Caco-2 (cell line): ENCODE data around the gene PAQR4. TPM values are rescaled to one million over a fixed set of nuclear protein-coding genes. Genes with fewer than 3 reads are reported as not detected.

ENCODE experiments used
- BruUV-seq: library from RNA; stranded (reverse); fragments of 400-500 nt; replicated peaks from 2 replicates; lab custom pipeline; 2021; lab: Mats Ljungman, UMichigan
- CTCF ChIA-PET: fragments of 300-600 bp; sonication (Branson Sonifier 250); formaldehyde crosslinking; loops from one replicate; lab custom pipeline; 2022; ENCODE audit warnings: antibody characterized with exemption; lab: Charles Lee
- POLR2A ChIA-PET: fragments of 300-600 bp; sonication (Branson Sonifier 250); formaldehyde crosslinking; loops from one replicate; lab custom pipeline; 2022; ENCODE audit warnings: antibody characterized with exemption; lab: Charles Lee
- DNase-seq, 2 experiments: peaks; one replicate each; pipeline versions ENCODE4 v3.0.0 to v3.0.0-alpha.2; 2020 to 2022
- H3K27me3 ChIP-seq: replicated peaks from 2 replicates; pipeline ENCODE4 v1.6.0; 2011; ENCODE audit warnings: low read length; ENCODE audit not compliant: control insufficient read depth, insufficient read depth
- H3K36me3 ChIP-seq: 2 replicates; pipeline ENCODE4 v1.5.1; 2011; ENCODE audit warnings: low read length; ENCODE audit not compliant: control insufficient read depth, insufficient read depth
- H3K4me1 ChIP-seq: fragments of 250-450 bp; sonication (Bioruptor Pico); 2 replicates; pipeline ENCODE4 v1.5.1; 2020; ENCODE audit warnings: mild to moderate bottlenecking
- H3K4me3 ChIP-seq: 2 replicates; pipeline ENCODE4 v1.5.1; 2011; ENCODE audit warnings: low read depth, mild to moderate bottlenecking, control low read depth, low read length
- H3K9me3 ChIP-seq: fragments of 250-450 bp; sonication (Bioruptor Pico); 2 replicates; pipeline ENCODE4 v1.5.1; 2020; ENCODE audit warnings: mild to moderate bottlenecking, moderate library complexity
- H3K27ac Mint-ChIP-seq: one replicate; pipeline ENCODE4 v1.8.0; 2022; ENCODE audit warnings: mixed read lengths; ENCODE audit not compliant: unreplicated experiment
- H3K27me3 Mint-ChIP-seq: one replicate; pipeline ENCODE4 v1.8.0; 2022; ENCODE audit warnings: mixed read lengths; ENCODE audit not compliant: insufficient read depth, unreplicated experiment
- H3K36me3 Mint-ChIP-seq: one replicate; pipeline ENCODE4 v1.8.0; 2022; ENCODE audit warnings: mild to moderate bottlenecking, mixed read lengths; ENCODE audit not compliant: insufficient read depth, unreplicated experiment
- H3K4me1 Mint-ChIP-seq: one replicate; pipeline ENCODE4 v1.8.0; 2022; ENCODE audit warnings: low read depth, mixed read lengths; ENCODE audit not compliant: unreplicated experiment
- H3K4me3 Mint-ChIP-seq: one replicate; pipeline ENCODE4 v1.8.0; 2022; ENCODE audit warnings: mild to moderate bottlenecking, moderate library complexity, mixed read lengths; ENCODE audit not compliant: unreplicated experiment
- H3K9me3 Mint-ChIP-seq: one replicate; pipeline ENCODE4 v1.8.0; 2022; ENCODE audit warnings: mixed read lengths; ENCODE audit not compliant: unreplicated experiment
- CTCF ChIP-seq, 2 experiments: fragments of 200-600 bp in 1 of 2; IDR thresholded peaks; 1 replicate in 1 of 2; 2 replicates in 1 of 2; pipeline versions ENCODE4 v1.5.1 to v1.8.0; 2011 to 2022; ENCODE audit warnings: antibody characterized with exemption in 1 of 2, control low read depth in 1 of 2, inconsistent platforms in 1 of 2, low read depth in 1 of 2, low read length in 1 of 2, mild to moderate bottlenecking in 1 of 2, moderate library complexity in 1 of 2; ENCODE audit not compliant: insufficient read depth in 1 of 2, severe bottlenecking in 1 of 2, unreplicated experiment in 1 of 2
- intact Hi-C: fragments of 100-400 bp; cut with micrococcal nuclease; formaldehyde crosslinking; loops from one replicate; pipeline ENCODE4 v1.10.0; 2022; ENCODE audit not compliant: unreplicated experiment
- total RNA-seq: library from RNA; stranded (reverse); gene quantifications from 2 replicates; pipeline ENCODE4 v1.2.3, GENCODE V29; 2022

PAQR4 gene
- total RNA-seq, 1 experiment from 2014 or later: 12.0 TPM

- no peak for TF ChIP-seq CTCF (IDR thresholded peaks at IDR 0.05; ENCODE audit: insufficient read depth in 1 of 2, low read depth in 1 of 2, low read length in 1 of 2, severe bottlenecking in 1 of 2, unreplicated experiment in 1 of 2)
- intact Hi-C loops: no loop called here
Measured at GRCh38 chr16:3022208-3022683, 53.1 kb downstream of the PAQR4 start.

GRCh38 chr16:3022684-3023414 lies 53.7 kb downstream of the PAQR4 start:
- POLR2A ChIA-PET: interaction anchor here (0.6 to 5.8 kb wide), 7 partner anchors 13 to 155 kb away, joined by 3 to 83 read pairs (median 6); no protein-coding TSS in a partner anchor
- peaks cover 76% of the 10 kb centered on the region for H3K36me3 Mint-ChIP-seq
- DNase-seq: no peak
- Histone ChIP-seq H3K4me3 (peak overlapping the region; percentile 69), H3K36me3 (peaks cover 6% of the 10 kb centered on the region), H3K4me1 (peaks cover 29% of the 10 kb centered on the region), H3K27me3 (no peaks in the 10 kb centered on the region), H3K9me3 (no peaks in the 10 kb centered on the region)
- H3K4me1 Mint-ChIP-seq: peaks cover 24% of the 10 kb centered on the region
- peak overlapping the region; percentile 89 for H3K27ac Mint-ChIP-seq
- H3K9me3 Mint-ChIP-seq: no peaks in the 10 kb centered on the region
- no peaks in the 10 kb centered on the region for H3K27me3 Mint-ChIP-seq
- no peak for TF ChIP-seq CTCF (IDR thresholded peaks at IDR 0.05; ENCODE audit: insufficient read depth in 1 of 2, low read depth in 1 of 2, low read length in 1 of 2, severe bottlenecking in 1 of 2, unreplicated experiment in 1 of 2)
- CTCF ChIA-PET: interaction anchor here (0.6 to 6.9 kb wide), 5 partner anchors 8 to 53 kb away, joined by 3 to 113 read pairs (median 5); no protein-coding TSS in a partner anchor
- peak overlapping the region; percentile 72 for H3K4me3 Mint-ChIP-seq
- intact Hi-C loops: no loop called here
- no TSS peak for BruUV-seq

More at GRCh38 chr16:3022208-3022683, 53.1 kb downstream of the PAQR4 start:
- Histone ChIP-seq H3K9me3 (no peaks in the 10 kb centered on the region), H3K4me1 (peaks cover 33% of the 10 kb centered on the region), H3K4me3 (peak overlapping the region; percentile 69), H3K27me3 (no peaks in the 10 kb centered on the region), H3K36me3 (peaks cover 6% of the 10 kb centered on the region)
- no TSS peak for BruUV-seq
- POLR2A ChIA-PET: interaction anchor here (0.6 to 5.8 kb wide), 4 partner anchors 17 to 154 kb away, joined by 4 to 83 read pairs (median 8); no protein-coding TSS in a partner anchor
- Mint-ChIP-seq H3K9me3 (no peaks in the 10 kb centered on the region), H3K4me1 (peaks cover 21% of the 10 kb centered on the region), H3K36me3 (peaks cover 73% of the 10 kb centered on the region), H3K27ac (peak overlapping the region; percentile 89), H3K4me3 (peak overlapping the region; percentile 72), H3K27me3 (no peaks in the 10 kb centered on the region)
- CTCF ChIA-PET: interaction anchor here (0.6 to 6.9 kb wide), 4 partner anchors 9 to 21 kb away, joined by 3 to 113 read pairs (median 19); no protein-coding TSS in a partner anchor
- peak; percentile 88 to 90 for DNase-seq

Other genes with a start within 250 kb of the PAQR4 start
- 0.72 and 1.1 TPM in 2 replicates for gene PRSS27, start 249.1 kb upstream of the PAQR4 start, total RNA-seq
- 332 and 382 TPM in 2 replicates for gene SRRM2, start 216.7 kb upstream of the PAQR4 start, total RNA-seq
- gene ELOB, start 192.1 kb upstream of the PAQR4 start, total RNA-seq: 175 and 184 TPM in 2 replicates
- gene PRSS33, start 181.8 kb upstream of the PAQR4 start, total RNA-seq: not detected in 2 replicates
- gene PRSS41, start 170.9 kb upstream of the PAQR4 start, total RNA-seq: not detected in 2 replicates
- not detected in 2 replicates for gene PRSS21, start 152.1 kb upstream of the PAQR4 start, total RNA-seq
- gene ZG16B, start 139.0 kb upstream of the PAQR4 start, total RNA-seq: 0.34 TPM in 1 of 2 replicates, not detected in the other
- 131 TPM in 2 replicates for gene PRSS22, start 111.2 kb upstream of the PAQR4 start, total RNA-seq
- 26.0 and 28.7 TPM in 2 replicates for gene FLYWCH2, start 86.1 kb upstream of the PAQR4 start, total RNA-seq
- gene FLYWCH1, start 57.4 kb upstream of the PAQR4 start, total RNA-seq: 23.3 and 27.9 TPM in 2 replicates
- gene KREMEN2, start 5.1 kb upstream of the PAQR4 start, total RNA-seq: 1.9 and 2.2 TPM in 2 replicates
- gene PKMYT1, start 11.1 kb downstream of the PAQR4 start, total RNA-seq: 63.3 and 73.7 TPM in 2 replicates
- 0.79 and 0.91 TPM in 2 replicates for gene CLDN9, start 43.6 kb downstream of the PAQR4 start, total RNA-seq
- gene CLDN6, start 48.8 kb downstream of the PAQR4 start, total RNA-seq: 9.0 and 12.9 TPM in 2 replicates
- 62.5 and 66.4 TPM in 2 replicates for gene TNFRSF12A, start 51.0 kb downstream of the PAQR4 start, total RNA-seq
- 40.8 and 44.9 TPM in 2 replicates for gene HCFC1R1, start 54.6 kb downstream of the PAQR4 start, total RNA-seq
- gene THOC6, start 54.7 kb downstream of the PAQR4 start, total RNA-seq: 46.0 and 48.0 TPM in 2 replicates
- gene BICDL2, start 67.6 kb downstream of the PAQR4 start, total RNA-seq: 10.6 and 11.1 TPM in 2 replicates
- 0.11 and 0.14 TPM in 2 replicates for gene MMP25, start 77.2 kb downstream of the PAQR4 start, total RNA-seq
- 149 and 165 TPM in 2 replicates for gene IL32, start 96.3 kb downstream of the PAQR4 start, total RNA-seq
- gene ZSCAN10, start 129.9 kb downstream of the PAQR4 start, total RNA-seq: not detected in 2 replicates
- gene ZNF205, start 143.2 kb downstream of the PAQR4 start, total RNA-seq: 10.3 and 13.5 TPM in 2 replicates
- gene ZNF213, start 165.7 kb downstream of the PAQR4 start, total RNA-seq: 5.3 and 5.5 TPM in 2 replicates
- gene OR1F1, start 218.9 kb downstream of the PAQR4 start, total RNA-seq: not detected in 2 replicates